Measurements from ENCODE around the gene PLEKHJ1.

PLEKHJ1 gene

DNA sequence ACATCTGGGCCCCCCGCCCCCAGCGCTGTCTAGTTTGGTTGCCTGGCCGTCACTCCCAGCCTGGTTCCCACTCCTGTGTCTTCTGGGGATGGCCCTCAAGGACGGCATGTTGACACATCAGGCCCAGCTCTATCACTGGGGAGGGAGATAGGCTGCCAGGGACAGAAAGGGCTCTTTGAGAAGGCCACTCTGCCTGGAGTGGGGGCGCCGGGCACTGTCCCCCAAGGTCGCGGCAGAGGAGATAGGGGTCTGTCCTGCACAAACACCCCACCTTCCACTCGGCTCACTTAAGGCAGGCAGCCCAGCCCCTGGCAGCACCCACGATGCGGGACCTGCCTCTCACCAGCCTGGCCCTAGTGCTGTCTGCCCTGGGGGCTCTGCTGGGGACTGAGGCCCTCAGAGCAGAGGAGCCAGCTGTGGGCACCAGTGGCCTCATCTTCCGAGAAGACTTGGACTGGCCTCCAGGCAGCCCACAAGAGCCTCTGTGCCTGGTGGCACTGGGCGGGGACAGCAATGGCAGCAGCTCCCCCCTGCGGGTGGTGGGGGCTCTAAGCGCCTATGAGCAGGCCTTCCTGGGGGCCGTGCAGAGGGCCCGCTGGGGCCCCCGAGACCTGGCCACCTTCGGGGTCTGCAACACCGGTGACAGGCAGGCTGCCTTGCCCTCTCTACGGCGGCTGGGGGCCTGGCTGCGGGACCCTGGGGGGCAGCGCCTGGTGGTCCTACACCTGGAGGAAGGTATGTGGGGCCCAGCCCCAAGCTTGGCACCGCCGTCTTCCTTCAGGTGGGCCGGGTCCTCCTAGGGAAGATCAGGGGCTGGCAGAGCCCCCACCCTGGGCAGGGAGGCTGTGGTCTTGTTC, 13.1 kb upstream of the PLEKHJ1 start, which contains the start of gene AMH:
AMH (plus strand) TSS at position 314 of the 857 bp plus-strand sequence; CDS start at position 324, 10 bp downstream.
- no peak for DNase-seq

DNA sequence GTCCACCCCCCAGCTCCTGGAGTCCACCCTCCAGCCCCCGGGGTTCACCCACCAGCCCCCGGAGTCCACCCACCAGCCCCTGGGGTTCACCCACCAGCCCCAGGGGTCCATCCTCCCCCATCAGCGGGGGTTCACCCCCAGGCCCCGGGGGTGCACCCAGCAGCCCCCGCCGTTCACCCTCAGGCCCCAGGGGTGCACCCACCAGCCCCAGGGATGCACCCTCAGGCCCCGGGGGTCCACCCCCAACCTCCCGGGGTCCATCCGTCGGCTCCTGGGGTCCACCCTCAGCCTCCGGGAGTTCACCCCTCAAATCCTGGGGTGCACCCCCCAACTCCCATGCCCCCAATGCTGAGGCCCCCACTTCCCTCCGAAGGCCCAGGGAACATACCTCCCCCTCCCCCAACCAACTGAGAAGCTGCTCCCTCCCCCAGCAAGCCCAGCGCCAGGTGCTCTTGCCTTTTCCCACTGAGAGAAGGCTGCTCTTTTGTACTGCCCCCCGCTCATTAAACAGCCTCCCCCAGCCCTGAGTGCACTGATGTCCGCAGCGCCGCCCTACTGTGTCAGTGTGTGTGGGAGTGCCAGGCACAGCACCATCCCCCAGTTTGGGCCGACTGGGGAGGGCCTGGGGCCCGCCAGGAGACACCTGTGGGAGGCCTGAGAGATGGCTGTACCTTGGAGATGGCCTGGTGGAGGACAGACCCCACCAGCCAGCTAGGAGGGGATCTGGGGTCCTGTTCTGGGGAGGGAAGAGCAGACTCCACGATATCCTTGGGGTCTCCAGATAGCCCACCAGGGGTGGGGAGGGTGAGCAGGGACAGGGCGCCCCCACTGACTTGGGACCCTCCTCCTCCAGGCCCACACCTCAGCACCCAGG, 12.2 kb upstream of the PLEKHJ1 start:
- no peak for DNase-seq

DNA sequence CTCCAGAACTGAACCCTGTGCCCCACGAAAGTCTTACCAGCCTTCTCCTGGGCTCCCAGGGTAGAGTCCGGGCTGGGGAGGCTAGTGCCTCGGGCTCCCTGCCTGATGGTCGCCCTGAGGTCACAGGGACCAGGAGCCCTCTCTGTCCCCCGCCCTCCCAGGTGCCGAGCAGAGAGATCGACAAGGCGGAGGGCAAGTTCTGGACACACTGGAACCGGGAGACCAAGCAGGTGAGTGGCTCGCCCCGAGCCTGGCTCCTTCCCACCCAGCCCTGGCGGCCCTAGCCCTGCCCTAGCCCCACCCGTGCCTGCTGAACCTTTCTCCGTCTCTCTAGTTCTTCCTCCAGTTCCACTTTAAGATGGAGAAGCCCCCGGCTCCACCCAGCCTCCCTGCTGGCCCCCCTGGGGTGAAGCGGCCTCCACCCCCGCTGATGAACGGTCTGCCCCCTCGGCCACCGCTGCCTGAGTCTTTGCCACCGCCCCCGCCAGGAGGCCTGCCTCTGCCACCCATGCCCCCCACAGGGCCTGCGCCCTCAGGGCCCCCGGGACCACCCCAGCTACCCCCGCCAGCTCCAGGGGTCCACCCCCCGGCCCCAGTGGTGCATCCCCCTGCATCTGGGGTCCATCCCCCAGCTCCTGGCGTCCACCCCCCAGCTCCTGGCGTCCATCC, 11.4 kb upstream of the PLEKHJ1 start:
- DNase-seq: no peak

DNA sequence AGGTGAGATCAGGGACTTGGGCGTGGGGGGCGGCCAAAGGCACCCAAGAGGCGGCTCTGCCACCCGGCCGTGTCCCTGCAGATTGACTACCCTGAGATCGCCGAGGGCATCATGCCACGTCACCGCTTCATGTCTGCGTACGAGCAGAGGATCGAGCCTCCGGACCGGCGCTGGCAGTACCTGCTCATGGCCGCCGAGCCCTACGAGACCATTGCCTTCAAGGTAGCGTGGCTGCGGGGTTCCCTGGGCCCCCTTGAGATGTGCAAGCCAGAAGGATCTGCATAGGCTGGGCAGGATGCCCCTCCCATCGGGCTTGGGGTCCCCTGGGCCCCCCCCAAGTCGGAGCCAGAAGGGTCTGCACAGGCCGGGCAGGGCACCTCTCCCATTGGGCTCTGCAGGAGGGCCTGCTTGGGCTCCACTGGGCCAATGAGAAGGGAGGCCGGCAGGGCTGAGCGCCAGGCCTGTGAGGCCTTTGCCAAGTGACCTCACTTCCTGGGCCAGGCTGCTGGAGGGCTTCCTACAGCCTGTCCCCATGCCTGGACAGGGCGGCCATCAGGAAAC, 10.8 kb upstream of the PLEKHJ1 start:
- no peak for DNase-seq

DNA sequence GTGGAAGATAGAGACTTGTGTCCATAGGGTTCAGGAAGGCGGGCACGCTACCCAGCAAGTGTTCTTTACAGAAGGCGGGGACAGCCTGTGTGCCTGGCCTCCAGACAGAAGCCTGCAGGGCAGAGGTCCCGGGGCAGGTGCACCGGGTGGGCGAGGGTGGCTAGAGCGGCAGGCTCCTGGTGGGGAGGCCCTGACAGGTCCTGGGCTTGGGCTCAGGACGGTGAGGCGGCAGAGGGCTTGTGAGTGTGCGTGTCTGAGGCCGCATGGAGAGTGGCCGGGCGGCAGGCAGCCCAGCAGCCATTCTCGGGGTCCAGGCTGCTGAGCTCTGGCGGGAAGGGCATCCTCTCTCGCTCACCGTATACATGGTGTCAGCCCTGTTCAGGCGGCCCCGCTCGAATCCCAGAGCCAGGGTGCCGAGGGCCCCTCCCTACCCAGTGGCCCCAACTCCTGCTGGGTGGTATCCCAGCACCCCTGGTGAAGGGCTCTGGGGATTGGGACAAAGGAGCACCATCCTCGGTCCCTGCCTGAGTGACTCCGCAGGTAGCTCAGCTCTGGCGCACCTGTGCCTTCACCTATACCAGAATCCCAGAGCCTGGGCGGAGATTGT, 10.0 kb upstream of the PLEKHJ1 start:
- no peak for DNase-seq

DNA sequence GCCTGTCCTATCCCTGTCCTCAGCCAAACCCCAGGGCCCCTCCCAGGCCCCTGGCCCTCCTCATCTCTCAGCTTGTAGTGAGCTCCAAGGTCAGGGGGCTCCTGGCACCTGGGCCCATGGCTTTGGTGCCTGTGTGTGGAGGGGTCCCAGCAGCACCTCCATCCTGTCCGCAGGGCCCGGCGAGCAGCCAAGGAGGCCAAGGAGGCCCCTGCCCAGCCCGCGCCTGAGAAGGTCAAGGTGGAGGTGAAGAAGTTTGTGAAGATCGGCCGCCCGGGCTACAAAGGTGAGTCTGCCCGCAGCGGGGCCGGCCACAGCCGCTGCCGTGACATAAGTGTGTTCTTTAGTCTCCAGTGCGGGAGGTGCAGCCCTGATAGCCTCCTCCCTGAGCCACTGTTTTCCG, 9.1 kb upstream of the PLEKHJ1 start:
- no peak for DNase-seq

DNA sequence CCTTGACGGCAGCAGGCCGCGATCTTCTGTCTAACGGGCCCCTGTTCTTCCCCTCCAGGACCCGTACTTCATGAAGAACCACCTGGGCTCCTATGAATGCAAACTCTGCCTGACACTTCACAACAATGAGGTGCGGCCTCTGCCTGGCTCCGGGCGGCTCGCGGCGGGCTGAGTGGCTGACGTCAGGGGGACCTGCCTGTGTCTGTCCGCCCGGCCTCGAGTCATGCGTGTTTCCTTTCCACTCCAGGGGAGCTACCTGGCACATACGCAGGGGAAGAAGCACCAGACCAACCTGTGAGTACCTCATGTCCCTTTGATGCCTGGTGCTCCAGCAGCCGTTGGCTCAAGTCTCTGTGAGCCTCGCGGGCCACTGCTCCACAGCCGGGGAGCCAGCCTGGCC, 8.4 kb upstream of the PLEKHJ1 start:
- DNase-seq: no peak

DNA sequence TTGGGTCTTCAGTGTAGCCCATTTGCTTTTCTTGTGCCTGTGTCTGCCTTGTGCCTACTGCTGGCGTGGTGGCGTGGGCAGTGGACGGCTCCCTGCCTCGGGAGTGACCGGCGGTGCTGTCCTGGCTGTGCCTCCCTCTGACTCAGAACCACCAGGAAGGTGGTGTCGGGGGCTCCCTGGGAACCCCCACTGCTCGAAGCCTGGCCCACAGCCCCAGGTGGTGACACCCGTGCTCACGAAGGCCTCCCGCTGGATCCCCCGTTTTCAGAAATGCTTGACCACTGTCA, 7.9 kb upstream of the PLEKHJ1 start:
- no peak for DNase-seq

DNA sequence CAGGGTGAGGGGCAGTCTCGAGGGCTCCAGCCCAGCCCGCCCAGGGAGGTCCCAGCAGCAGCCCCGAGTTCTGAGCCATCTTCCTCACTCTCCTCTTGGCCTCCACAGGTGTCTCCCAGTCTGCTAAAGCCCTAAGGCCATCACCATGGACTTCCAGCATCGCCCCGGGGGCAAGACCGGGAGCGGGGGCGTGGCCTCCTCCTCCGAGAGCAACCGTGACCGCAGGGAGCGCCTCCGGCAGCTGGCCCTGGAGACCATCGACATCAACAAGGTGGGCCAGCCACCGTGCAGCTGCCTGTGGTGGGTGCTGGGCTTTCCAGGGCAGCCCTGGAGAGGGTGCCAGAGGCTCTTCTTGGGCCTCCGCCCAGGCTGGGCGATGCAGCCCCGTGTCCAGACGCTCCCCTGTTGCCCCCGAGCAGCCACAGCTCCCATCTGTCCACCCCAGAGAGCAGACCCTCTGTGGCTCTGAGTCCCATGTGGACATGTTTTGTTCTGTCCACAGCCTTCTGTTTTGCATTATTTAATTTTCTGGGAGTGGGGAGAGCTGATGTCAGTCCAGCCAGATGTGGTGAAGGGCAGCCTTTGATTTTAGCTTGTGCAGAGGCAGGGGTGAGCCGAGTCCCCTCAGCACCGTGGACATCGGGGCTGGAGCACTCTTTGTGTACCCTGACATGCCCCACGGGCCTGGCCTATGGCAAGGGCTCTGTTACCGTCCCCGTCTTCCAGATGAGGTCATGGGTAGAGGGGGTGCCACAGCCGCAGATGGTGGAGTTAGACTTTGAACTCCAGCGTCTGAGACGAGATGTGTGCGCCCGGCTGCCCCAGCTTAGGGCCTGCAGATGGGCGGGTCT, 7.4 kb upstream of the PLEKHJ1 start:
- DNase-seq: no peak

DNA sequence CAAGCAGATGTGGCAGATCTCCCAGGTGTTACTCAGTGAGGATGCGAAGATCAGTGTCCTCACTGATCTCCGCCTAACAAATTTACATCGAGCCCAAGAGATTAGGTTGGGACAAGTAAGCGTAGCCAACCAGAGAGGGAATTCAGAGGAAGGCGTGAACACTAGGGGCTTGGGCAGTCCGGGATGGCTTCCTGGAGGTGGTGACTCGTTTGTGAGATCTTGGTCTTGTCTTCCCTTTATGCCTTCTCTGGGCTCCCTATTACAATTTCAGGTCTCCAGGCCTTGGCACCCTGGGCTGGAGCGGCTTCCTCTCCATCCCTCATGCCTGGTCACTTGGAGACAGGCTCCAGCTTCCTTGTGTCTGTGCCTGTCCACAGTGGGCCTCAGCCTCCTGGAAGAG, 6.7 kb upstream of the PLEKHJ1 start:
- DNase-seq: no peak

DNA sequence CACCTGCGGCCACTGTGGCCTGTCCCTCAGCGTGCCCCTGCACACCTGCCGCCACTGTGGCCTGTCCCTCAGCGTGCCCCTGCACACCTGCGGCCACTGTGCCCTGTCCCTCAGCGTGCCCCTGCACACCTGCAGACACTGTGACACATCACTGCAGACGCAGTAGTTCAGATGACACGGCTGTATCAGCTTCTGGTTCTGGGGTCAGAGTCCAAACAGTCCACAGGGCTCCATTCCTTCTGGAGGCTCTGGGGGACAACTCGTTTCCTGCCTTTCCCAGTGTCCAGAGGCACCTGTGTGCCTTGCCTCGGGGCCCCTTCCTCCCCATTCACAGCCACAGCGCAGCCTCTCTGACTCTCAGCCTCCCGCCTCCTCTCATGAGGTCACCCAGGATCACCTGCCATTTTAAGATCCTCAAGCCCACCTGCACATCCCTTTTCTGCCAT, 6.0 kb upstream of the PLEKHJ1 start:
- DNase-seq: no peak

DNA sequence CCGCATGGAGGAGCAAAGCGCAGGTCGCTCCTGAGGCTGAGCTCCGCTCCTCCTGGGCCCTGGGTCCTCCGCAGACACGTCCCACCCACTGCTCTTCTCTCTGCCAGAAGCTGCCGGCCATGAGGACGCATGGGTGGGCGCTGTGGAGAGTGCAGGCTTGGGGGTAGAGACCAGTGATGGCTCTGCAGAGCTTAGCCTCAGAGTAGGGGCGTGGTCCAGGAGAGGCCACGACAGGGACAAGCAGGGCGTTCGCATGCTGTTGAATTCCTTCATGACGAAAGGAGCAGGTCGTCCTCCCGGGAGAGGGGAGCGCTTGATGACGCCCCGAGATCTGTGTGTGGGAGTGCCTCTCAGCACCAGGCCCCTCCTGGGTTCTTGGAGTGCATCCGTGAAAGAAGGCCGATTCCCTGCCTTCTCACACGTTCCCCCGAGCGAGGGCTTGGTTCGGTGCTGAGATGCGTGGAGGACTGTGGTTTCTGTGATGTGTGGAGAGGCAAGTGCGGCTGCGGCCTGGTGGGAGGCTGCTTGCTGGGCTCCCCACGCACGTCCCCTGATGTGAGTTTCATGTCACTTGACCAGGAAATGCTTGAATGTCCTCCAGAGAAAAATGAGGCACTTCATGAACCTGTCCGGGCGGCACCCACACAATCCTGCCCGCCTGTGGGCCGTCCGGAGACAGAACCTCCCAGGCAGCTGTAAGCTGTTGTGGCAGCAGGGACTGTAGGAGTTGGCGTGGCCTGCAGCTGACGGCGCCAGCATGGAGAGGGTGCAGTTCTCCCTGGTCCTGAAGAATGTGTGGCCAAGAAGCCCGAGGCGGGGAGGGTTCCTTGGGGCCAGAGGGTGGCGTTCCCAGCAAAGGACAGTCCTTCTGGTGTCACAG, 5.0 kb upstream of the PLEKHJ1 start:
- no peak for DNase-seq

DNA sequence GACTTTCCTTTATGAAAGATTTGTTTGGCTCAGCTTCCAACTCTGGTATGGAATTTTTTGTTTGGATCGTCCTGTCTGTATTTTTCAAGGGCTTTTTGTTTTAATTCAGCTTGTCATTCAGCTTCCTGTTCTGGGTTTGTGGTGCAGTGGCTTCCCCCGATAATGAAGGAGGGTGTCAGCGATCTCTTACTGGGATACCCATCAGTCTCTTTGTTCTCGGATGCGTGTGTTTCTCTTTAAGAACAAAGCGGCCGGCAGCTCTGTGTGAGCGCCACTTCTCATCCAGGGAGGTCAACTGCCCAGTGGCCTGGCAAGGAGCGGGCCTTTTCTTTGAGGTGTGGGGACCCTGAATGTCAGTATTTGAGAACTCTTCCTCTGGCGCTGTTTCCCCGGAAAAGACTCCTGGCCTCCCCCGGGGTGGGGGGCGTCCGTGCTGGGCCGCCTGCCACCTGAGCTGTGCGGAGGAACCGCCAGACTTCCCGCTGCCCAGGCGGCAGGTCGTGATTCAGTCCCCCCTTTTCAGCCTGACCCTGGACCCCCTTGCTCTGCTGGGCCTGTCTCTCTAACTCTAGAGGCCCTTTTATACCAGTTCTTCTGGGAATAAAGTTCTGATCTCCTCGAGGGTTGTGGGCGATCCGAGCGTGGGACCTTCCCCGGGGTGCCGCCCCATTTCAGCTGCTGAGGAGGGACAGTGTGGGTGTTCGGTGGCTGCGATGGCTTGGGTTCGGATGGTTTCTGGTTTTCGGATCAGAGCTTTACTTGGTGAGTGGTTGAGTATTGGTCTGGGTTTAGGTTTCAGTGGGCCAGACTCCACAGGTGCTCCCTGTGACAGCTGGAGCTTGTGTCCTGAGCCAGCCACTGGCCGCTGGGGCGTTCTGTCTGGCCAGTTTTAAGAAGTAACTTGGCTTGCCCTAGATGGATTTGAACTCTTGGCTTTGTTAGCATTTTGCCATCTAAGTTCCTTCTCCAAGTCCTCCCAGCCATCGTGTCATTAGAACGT, 3.9 kb upstream of the PLEKHJ1 start:
- no peak for DNase-seq

DNA sequence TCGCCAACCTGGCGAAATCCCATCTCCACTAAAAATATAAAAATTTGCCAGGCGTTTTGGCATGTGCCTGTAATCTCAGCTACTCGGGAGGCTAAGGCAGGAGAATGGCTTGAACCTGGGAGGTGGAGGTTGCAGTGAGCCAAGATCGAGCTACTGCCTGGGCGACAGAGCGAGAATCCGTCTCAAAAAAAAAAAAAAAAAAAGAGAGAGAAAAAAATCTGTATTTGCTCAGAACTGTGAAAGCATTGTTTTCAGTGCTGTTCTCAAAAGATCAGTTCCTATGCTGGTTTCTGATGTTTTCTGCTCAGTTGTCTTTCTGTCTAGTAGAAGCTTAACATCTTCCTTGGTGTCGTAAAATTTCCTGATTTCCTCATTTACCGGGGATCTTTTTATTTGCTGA, 3.0 kb upstream of the PLEKHJ1 start:
- no peak for DNase-seq

DNA sequence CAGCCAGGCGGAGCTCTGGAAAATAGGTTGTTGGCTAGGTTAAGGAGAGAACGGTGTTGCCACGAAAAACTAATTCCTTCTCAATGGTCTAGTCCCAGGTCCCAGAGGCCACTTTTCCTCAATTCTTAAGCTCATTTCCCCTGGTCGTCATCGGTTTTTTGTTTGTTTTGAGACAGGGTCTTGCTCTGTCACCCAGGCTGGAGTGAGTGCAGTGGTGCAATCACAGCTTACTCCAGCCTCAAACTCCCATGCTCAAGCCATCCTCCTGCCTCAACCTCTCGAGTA, 1.7 kb upstream of the PLEKHJ1 start:
- DNase-seq: no peak

DNA sequence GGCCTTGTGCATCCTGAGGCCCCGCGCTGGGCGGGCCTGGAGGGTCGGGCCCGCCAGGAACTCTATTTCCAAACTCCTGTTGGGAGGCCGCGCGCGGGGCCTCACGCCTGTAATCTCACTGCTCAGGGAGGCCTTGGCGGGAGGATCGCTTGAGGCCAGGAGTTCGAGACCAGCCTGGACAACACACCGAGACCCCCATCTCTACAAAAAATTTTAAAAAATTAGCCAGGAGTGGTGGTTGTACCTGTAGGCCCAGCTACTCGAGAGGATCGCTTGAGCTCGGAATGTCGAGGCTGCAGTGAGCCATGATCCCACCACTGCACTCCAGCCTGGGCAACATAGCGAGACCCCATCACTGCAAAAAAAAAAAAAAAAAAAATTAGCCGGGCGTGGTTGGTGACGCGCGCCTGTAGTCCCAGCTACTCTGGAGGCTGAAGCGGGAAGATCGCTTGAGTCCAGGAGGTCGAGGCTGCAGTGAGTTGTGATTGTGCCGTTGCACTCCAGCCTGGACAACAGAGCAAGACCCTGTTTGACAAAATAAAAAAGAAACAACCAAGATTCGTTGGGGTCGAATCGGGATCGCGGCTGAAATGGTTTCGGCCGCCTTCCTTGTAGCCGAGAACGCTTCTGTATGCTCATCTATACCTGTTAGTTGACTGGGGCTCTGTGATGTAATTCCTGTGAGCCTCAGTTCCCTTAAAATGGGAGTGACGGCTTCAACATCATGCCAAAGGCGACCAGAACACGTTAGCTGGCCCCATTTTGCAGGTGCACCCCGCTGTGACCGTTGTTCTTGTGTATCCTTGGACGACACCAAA, 1.1 kb upstream of the PLEKHJ1 start:
- no peak for DNase-seq

DNA sequence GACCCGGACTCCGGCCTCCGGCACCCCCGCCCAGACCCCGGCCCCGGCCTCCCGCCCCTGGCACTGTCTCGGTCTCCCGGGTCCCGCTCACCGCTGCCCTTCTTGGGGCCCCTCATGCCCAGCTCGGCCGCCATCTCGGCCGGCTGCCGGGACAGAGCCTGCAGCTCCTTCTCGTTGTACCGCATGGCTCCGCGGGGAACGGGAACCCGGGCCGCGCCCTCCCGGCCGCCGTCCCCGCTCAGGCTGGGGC, 140 bp downstream of the PLEKHJ1 start:
- no peak for DNase-seq

DNA sequence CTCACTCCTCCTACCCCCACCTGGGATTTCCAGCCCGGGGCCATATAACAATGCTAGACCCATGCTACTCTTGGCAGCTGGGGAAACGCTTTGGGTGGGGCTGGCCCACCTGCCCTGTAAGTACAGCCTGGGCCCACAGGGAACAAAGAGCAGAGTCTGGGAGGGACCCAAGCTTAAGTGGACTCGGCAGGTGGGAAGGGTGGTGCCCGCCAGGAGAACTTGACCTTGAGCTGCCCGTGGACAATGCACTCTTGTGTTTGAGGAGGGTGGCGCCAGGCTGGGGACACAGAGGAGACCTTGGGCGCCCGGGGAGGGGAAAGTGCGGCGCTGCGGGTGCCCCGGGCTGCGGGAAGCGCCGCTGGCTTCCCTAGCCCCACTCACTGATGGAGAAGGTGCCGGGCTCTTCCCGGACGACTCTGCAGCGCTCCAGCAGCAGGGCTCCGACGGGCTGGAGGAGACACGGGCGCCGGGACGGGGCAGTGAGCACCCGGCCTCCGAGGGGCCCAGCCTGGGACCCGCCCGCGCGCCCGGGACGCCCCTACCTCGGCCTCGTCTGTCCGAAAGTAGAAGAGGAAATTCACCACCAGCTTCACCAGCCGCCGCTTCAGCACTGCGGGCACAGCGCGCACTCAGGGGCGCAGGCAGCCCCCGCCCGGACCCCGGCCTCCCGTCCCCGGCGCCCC, 607 bp downstream of the PLEKHJ1 start:
- no peak for DNase-seq

Data from effector CD4-positive, alpha-beta T cell (primary cell).